ENCODE results near the gene MYL3.
A peak's percentile ranks its signal among the peaks of the same experiment; 100 is the strongest.

MYL3 gene

GRCh38 chr3:46883054-46883829 is 20.0 kb upstream of the MYL3 start:
- no peak for DNase-seq (ENCODE audit: low spot score)

DNA sequence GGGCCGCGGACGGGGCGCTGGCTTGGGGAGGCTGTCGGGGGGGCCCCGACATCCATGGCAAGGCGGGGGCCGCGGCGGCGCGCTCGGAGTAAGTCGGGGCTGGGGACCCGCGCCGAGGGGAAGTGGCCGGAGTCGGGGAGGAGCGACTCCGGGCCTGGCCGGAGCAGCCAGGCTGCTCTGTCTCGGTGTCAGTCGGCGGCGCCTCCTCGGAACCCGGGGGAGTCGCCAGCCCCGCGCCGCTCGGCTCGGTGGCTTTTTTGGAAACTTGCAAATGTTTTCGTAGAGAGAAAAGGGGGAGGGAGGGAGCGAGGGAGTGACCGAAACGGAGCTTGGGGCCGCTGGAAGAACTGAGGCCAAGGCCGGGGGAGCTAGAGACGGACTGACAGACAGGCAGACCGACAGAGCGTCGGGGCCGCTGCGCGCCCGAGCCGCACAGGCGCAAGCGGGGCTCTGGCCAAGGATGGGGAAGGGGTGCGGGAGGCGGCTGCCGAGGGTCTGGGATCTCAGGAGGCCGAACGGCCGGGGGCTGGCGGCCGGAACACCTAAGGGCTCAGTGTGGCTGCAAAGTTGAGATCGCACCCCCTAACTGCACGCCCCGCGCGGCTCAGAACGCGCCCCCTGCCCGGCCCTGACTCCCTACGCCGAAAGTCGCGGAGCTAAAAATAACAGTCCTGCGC is 19.3 kb upstream of the MYL3 start:
- FAIRE-seq, result no peak
- DNase-seq (ENCODE audit: low spot score), result no peak

More at GRCh38 chr3:46883054-46883829, 20.0 kb upstream of the MYL3 start:
- FAIRE-seq, result no peak

DNA sequence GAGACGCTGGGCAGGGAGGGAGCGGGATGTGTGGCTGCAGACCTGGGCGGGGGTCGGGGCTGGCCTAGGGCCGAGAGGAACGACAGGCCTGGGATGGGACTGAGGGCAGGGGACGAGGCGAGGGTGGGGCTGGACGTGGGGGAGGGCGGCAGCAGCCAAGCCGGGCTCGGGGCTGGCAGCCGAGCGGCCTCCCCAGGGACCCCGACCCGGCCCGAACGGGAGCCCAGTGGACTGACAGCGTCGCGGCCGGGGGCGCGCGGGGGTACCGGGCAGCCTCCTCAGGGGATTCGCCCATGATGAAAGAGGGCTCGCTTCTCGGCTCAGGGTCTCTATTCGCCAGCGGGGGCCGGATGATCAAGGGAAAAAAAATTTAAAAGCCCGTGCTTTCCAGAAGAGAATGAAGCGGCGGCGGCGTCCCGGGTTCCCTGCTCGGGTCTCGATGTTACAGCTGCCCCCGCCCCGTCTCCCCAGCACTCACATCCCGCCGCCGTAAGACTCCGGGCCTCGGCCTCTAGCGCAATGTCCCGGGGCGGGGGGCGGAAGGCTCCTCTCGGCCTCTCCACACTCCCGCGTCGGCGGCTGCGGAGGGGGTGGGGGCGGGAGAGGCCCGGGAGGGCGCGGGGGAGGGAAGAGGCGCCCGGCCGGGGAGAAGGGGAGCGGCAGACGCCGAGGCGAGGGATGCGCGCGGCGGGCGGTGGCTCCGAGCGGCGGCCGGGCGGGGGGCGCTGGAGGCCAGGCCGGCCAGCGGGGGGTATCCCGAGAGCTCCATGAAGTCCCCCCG is 18.5 kb upstream of the MYL3 start:
- no peak for DNase-seq (ENCODE audit: low spot score)
- FAIRE-seq, result no peak

DNA sequence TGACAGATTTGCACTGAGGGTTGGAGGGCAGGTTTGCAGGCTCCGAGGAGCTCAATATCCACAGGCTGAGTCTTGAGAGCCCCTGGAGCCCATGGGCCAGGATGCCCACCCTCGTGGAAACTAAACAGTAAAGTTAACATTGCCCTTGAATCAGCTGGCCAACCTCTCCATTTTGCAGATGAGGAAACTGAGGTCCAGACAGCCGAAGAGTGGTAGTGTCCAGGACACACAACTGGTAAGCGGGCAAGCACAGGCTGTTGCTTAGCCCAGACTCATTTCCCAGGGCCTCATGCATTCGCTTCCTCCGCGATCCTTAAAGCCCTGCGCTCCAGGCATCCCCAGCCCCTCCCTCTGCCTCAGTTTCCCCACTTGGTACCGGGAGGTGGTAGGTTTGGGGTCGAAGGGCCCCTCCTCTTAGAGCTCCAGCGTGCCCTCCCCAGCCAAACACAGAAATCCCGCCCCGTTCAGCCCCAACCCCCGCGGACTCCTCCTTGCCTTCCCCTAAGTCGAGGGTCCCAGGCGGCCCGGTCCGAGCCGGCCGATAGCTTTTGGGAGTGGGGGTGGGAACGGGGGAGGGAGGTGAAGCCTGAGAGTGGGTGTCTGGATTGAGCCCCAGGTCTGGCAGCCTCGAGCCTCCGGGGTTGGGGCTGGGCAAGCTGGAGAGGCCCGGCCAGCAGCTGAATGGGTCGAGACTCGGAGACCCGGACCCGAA is 17.8 kb upstream of the MYL3 start:
- no peak for FAIRE-seq
- no peak for DNase-seq (ENCODE audit: low spot score)

GRCh38 chr3:46878781-46879436 is 15.7 kb upstream of the MYL3 start:
- FAIRE-seq, result peak; percentile 60
- peak; percentile 60 for DNase-seq (ENCODE audit: low spot score)

GRCh38 chr3:46877406-46878125 is 14.3 kb upstream of the MYL3 start, which contains the start of gene PTH1R:
TSS of gene PTH1R (plus strand) at chr3:46877721. CDS start at chr3:46883560, 5,839 bp downstream.
- no peak for FAIRE-seq
- peak; percentile 5 for DNase-seq (ENCODE audit: low spot score)

DNA sequence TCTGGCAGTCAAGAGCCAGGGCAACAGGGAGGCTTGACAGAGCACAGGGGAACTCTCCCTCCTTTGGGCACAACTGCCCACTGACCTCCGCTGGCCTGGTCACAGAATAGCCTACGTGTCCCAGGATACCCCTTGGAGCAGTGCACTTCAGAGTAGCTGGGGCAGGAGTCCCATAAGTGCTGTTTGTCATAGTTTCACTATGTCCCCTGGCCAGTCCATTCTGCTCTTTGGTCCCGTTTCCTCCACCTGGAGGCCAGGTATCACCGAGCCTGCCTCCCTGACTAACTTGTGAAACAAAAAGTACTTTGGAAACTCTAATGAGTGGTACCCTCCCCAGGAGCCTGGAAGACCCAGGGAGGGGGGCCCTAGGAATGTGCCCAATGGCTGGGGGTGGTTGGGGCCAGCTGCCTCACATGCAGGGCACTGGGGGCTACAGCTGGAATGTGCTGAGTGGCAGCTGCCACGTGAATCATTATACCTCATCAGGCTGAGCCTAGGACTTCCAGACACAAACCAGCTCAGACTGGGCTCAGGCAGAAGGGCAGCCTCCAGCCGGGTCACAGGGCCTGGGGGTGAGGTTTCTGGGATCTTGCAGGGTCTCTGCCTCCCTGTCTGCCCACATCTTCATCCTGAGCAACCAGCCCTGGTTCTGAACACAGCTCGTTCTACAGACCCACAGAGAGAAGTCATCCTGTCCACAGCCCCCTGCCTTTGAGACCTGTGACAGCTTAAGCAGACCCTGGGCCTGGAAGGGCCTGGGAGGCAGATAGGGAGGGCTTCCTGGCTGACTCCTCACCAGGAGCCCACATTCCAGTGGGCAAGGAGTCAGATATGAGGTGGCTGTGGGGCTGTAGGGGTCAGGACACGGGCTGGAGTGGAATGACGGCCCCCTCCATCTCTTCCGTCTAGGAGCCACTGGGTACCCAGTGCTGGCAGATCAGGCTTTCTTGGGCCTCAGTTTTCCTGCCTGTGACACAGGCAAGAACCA is 13.4 kb upstream of the MYL3 start:
- FAIRE-seq (no peak), DNase-seq (ENCODE audit: low spot score) (peak; percentile 63)

GRCh38 chr3:46875560-46875959 is 12.3 kb upstream of the MYL3 start:
- FAIRE-seq (no peak), DNase-seq (ENCODE audit: low spot score) (no peak)

GRCh38 chr3:46874430-46874829 is 11.2 kb upstream of the MYL3 start:
- FAIRE-seq (no peak), DNase-seq (ENCODE audit: low spot score) (no peak)

GRCh38 chr3:46873521-46873920 is 10.3 kb upstream of the MYL3 start:
- no peak for FAIRE-seq
- DNase-seq (ENCODE audit: low spot score), result no peak

DNA sequence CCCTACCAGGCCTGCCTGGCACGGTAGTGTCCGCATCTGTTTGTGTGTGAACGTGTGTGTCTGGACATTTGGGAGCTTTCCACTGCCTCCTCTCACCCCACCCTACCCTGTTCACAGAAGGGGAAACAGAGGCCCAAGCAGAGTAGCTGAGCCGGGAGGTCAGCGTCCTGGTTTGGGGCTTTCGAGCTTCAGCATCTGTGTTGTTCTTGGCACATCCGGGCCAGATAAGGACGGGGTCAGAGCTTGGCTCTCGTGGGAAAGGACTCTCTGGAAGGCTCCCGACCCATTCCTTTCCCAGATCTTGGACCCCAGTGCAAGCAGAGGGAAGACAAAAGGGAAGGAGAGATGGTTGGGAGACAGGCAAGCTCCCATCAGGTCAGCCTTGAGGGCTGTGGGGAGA is 8.0 kb upstream of the MYL3 start:
- no peak for DNase-seq (ENCODE audit: low spot score)
- no peak for FAIRE-seq

GRCh38 chr3:46870651-46871050 is 7.4 kb upstream of the MYL3 start:
- no peak for DNase-seq (ENCODE audit: low spot score)
- no peak for FAIRE-seq

- no peak for DNase-seq (ENCODE audit: low spot score)
- FAIRE-seq, result no peak
These were observed 6.2 kb upstream of the MYL3 start for GRCh38 chr3:46869440-46869839.

- FAIRE-seq (no peak), DNase-seq (ENCODE audit: low spot score) (no peak)
These were observed 5.7 kb upstream of the MYL3 start for GRCh38 chr3:46868948-46869347.

GRCh38 chr3:46868287-46868686 is 5.0 kb upstream of the MYL3 start:
- no peak for FAIRE-seq
- DNase-seq (ENCODE audit: low spot score), result no peak

- DNase-seq (ENCODE audit: low spot score) (no peak), FAIRE-seq (no peak)
These were observed 4.3 kb upstream of the MYL3 start for GRCh38 chr3:46867550-46867898.

DNA sequence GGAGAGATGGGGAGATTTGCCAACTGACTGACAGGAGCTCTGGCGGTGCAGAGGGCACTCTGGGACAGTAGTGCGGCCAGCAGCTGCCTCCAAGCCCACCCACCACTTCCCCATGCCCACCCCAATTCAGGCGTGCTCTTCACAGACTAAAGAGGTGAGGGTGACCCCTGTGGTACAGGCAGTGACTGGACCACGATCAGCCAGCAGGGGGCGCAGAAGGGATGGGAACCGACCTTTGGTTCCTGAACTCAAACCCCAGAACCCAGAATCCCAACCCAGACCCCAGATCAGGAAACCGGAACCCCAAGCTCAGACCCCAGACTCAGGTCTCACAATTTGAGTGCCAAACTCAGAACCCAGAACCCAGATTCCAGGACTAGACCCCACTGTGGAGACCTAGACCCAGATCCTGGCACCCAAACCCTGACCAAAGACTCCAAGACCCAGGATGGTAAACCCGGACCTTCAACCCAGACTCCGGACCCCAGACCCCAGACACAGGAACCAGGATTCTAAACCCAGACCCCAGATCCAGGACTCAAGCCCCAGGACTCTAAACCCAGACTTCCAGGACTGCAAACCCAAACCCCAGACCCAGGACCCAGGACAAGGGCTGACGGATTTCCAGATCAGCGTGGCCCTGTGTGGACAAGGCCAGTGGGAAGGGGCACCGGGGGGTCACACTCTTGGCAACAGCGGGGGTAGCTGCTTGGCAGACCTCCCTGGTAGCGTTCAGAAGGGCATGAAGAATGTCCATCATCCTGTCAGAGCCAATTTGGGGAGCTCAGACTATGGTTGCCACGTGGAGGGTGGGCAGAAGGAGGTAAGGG is 3.7 kb upstream of the MYL3 start:
- FAIRE-seq, result no peak
- no peak for DNase-seq (ENCODE audit: low spot score)

DNA sequence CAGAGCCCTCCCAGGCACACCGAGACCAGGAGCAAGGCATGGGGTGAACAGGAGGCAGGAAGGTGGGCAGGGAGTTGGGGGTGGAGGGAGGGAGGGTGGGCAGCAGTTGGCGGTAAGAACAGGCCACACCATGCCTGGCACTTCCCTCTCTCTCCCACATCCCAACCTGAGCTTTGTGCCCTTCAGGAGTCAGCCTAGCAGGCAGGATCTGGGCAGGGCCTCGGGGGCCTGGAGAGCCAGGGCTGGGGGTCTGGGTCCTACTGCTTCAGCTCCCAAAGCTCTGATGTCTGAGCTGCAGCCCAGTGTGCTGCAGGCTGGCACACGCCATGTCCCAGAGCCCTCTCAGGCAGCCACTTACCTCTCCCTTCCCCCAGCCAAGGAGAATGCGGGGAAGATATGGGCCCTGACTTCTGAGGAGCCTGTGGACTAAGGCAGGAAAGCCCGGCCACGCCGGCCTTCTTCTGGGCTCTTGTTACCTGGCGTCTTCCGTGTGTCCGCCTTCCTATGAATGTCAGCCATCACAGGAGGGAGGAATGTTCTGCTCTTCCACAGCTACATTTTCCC is 2.9 kb upstream of the MYL3 start:
- DNase-seq (ENCODE audit: low spot score) (no peak), FAIRE-seq (no peak)

Data from RCC 7860 (cell line).